ENCODE measurements around the gene SELENOO.

DNA sequence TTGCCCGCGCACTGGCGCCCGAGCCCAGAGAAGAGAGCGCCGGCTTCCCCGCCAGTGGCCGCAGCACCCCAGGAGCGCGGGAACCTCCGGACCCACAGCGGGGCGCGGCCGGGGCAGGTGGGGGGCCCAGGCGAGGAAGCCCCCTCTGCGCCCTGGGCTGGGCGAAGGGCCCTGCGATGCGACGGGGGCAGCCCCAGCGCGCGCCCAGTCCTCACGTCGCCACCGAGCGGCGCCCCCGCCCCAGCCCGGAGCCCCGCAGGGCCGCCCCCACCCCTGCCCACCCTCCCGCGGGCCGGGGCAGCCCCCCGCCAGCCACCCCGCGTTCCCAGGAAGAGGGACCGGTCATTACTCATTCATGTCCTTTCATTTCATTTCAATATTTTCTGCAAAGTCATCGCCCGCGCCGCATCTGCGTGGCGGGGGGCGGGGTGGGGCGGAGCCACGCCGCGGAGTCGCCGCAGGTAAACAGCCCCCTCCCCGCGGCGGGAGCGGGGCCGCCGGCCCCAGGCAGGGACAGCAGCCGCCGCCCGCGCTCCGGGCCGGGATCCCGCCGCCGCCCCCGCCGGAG, 31.0 kb upstream of the SELENOO start:
- TF ChIP-seq EZH2 (IDR thresholded peaks at IDR 0.05; ENCODE audit: borderline replicate concordance, insufficient read depth, low read depth, low read length, poor library complexity, severe bottlenecking): no peak
- TF ChIP-seq, protein P1, sequence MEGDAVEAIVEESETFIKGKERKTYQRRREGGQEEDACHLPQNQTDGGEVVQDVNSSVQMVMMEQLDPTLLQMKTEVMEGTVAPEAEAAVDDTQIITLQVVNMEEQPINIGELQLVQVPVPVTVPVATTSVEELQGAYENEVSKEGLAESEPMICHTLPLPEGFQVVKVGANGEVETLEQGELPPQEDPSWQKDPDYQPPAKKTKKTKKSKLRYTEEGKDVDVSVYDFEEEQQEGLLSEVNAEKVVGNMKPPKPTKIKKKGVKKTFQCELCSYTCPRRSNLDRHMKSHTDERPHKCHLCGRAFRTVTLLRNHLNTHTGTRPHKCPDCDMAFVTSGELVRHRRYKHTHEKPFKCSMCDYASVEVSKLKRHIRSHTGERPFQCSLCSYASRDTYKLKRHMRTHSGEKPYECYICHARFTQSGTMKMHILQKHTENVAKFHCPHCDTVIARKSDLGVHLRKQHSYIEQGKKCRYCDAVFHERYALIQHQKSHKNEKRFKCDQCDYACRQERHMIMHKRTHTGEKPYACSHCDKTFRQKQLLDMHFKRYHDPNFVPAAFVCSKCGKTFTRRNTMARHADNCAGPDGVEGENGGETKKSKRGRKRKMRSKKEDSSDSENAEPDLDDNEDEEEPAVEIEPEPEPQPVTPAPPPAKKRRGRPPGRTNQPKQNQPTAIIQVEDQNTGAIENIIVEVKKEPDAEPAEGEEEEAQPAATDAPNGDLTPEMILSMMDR (IDR thresholded peaks at IDR 0.05): no peak
